T-helper 2 cell treated with Interferon-gamma antibody and Interleukin-4, amounts not matched to agents 100 ng/mL and 5 ng/mL, for 36 hours (primary cell): Measurements from ENCODE around the gene C1orf174. TPM values are rescaled to one million over a fixed set of nuclear protein-coding genes. Genes with fewer than 3 reads are reported as not detected.

Experiments
- intact Hi-C: fragments of 100-400 bp; cut with micrococcal nuclease; formaldehyde crosslinking; loops from one replicate; pipeline ENCODE4 v1.15.1; 2023
- total RNA-seq: library from RNA; stranded (reverse); gene quantifications from 2 replicates; pipeline ENCODE4 v1.2.3, GENCODE V29; 2022

Gene C1orf174
- total RNA-seq, 1 donor from 2014 or later, result 28.6 TPM

- intact Hi-C loops, result no loop called here
Measured at GRCh38 chr1:3910857-3911845, 11.1 kb upstream of the C1orf174 start.

GRCh38 chr1:3910049-3910731, 10.1 kb upstream of the C1orf174 start:
- intact Hi-C loops, result no loop called here

GRCh38 chr1:3909615-3910014, 9.5 kb upstream of the C1orf174 start:
- intact Hi-C loops, result no loop called here

GRCh38 chr1:3908886-3909517, 8.9 kb upstream of the C1orf174 start:
- intact Hi-C loops, result no loop called here

- intact Hi-C loops, result no loop called here
Measured at GRCh38 chr1:3907621-3908165, 7.6 kb upstream of the C1orf174 start.

GRCh38 chr1:3907031-3907534, 7.0 kb upstream of the C1orf174 start:
- intact Hi-C loops, result no loop called here

GRCh38 chr1:3906672-3907020, 6.6 kb upstream of the C1orf174 start:
- intact Hi-C loops, result no loop called here

GRCh38 chr1:3905953-3906671, 6.0 kb upstream of the C1orf174 start:
- intact Hi-C loops, result no loop called here

- intact Hi-C loops, result no loop called here
Measured at GRCh38 chr1:3905266-3905952, 5.3 kb upstream of the C1orf174 start.

GRCh38 chr1:3904843-3905185, 4.7 kb upstream of the C1orf174 start:
- intact Hi-C loops, result loop anchor here (5.0 kb wide), 2 partner anchors 133 to 283 kb away; partner anchors contain the start of gene SMIM1

GRCh38 chr1:3904006-3904842, 4.2 kb upstream of the C1orf174 start:
- intact Hi-C loops, result loop anchor here (5.0 kb wide), 2 partner anchors 132 to 282 kb away; partner anchors contain the start of gene SMIM1

- intact Hi-C loops, result loop anchor here (5.0 kb wide), 2 partner anchors 131 to 281 kb away; partner anchors contain the start of gene SMIM1
Measured at GRCh38 chr1:3903141-3904005, 3.3 kb upstream of the C1orf174 start.

GRCh38 chr1:3902571-3903091, 2.6 kb upstream of the C1orf174 start:
- intact Hi-C loops, result loop anchor here (5.0 kb wide), 2 partner anchors 130 to 280 kb away; partner anchors contain the start of gene SMIM1

- intact Hi-C loops, result loop anchor here (5.0 kb wide), 2 partner anchors 130 to 280 kb away; partner anchors contain the start of gene SMIM1
Measured at GRCh38 chr1:3902111-3902511, 2.0 kb upstream of the C1orf174 start.

- intact Hi-C loops, result loop anchor here (1.0 to 5.0 kb wide), 4 partner anchors 44 to 279 kb away; partner anchors contain the start of genes CEP104, DFFB, LRRC47 and SMIM1
Measured at GRCh38 chr1:3900969-3901529, 977 bp upstream of the C1orf174 start.

- intact Hi-C loops, result loop anchor here (1.0 to 5.0 kb wide), 4 partner anchors 42 to 277 kb away; partner anchors contain the start of genes CEP104, DFFB, LRRC47 and SMIM1
Measured at GRCh38 chr1:3899754-3900149, 320 bp downstream of the C1orf174 start.
